ENCODE data around the gene FAM227B.

FAM227B gene

GRCh38 chr15:49279521-49280456, 340.8 kb downstream of the FAM227B start:
- Histone ChIP-seq H3K4me1 (ENCODE audit: low read depth, poor library complexity, severe bottlenecking) (peaks cover 15% of the 10 kb centered on the region), H3K36me3 (ENCODE audit: insufficient read depth) (no peaks in the 10 kb centered on the region), H3K4me3 (IDR thresholded peaks at IDR 0.05; ENCODE audit: insufficient read depth, low read depth, low read length) (no peak overlapping the region), H3K79me2 (ENCODE audit: insufficient read depth, low read depth) (no peaks in the 10 kb centered on the region), H4K20me1 (ENCODE audit: insufficient read depth) (no peaks in the 10 kb centered on the region), H3K27me3 (ENCODE audit: insufficient read depth, low read depth) (no peaks in the 10 kb centered on the region), H2AFZ (ENCODE audit: low read depth) (no peak overlapping the region), H3K4me2 (peak overlapping the region; percentile 20; the same call in 1 of the 2 replicates), H3K27ac (no peak overlapping the region), H3K9ac (no peak overlapping the region)
- no peak for TF ChIP-seq CTCF (conservative IDR thresholded peaks at IDR 0.05; ENCODE audit: low read depth, low read length)

GRCh38 chr15:49278751-49279150, 341.9 kb downstream of the FAM227B start:
- Histone ChIP-seq H3K27me3 (ENCODE audit: insufficient read depth, low read depth) (no peaks in the 10 kb centered on the region), H3K79me2 (ENCODE audit: insufficient read depth, low read depth) (no peaks in the 10 kb centered on the region), H3K36me3 (ENCODE audit: insufficient read depth) (no peaks in the 10 kb centered on the region), H3K4me2 (peak overlapping the region; percentile 20; the same call in 1 of the 2 replicates), H4K20me1 (ENCODE audit: insufficient read depth) (no peaks in the 10 kb centered on the region), H3K4me3 (IDR thresholded peaks at IDR 0.05; ENCODE audit: insufficient read depth, low read depth, low read length) (no peak overlapping the region), H3K27ac (no peak overlapping the region), H3K4me1 (ENCODE audit: low read depth, poor library complexity, severe bottlenecking) (peaks cover 15% of the 10 kb centered on the region), H2AFZ (ENCODE audit: low read depth) (no peak overlapping the region), H3K9ac (no peak overlapping the region)
- no peak for TF ChIP-seq CTCF (conservative IDR thresholded peaks at IDR 0.05; ENCODE audit: low read depth, low read length)

All from KMS-11 (cell line).